Measurements from ENCODE around the gene ASXL1. TPM values are rescaled to one million over a fixed set of nuclear protein-coding genes. Genes with fewer than 3 reads are reported as not detected.

The ASXL1 gene
- total RNA-seq, 4 donors from 2014 or later = 69.2 to 139 (median 104) TPM

DNA sequence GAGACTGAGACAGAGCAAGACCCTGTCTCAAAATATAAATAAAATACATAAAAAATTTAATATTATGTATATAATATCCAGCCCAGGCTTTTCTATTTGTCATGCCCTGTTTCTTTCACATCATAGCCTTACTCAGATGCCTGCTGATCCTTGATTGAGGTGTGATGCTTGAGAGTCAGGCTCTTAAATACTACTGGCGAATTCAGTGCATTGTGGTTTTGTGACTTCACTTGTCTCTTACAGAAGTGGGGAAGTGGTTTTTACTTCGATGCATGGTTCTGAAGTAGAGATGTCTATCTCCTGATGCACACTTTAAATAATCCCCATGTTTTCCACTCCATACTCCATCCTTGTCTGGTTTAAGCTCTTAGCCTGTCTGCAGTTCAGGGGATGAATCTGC is 29.1 kb downstream of the ASXL1 start:
- TF ChIP-seq, protein P1, sequence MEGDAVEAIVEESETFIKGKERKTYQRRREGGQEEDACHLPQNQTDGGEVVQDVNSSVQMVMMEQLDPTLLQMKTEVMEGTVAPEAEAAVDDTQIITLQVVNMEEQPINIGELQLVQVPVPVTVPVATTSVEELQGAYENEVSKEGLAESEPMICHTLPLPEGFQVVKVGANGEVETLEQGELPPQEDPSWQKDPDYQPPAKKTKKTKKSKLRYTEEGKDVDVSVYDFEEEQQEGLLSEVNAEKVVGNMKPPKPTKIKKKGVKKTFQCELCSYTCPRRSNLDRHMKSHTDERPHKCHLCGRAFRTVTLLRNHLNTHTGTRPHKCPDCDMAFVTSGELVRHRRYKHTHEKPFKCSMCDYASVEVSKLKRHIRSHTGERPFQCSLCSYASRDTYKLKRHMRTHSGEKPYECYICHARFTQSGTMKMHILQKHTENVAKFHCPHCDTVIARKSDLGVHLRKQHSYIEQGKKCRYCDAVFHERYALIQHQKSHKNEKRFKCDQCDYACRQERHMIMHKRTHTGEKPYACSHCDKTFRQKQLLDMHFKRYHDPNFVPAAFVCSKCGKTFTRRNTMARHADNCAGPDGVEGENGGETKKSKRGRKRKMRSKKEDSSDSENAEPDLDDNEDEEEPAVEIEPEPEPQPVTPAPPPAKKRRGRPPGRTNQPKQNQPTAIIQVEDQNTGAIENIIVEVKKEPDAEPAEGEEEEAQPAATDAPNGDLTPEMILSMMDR (IDR thresholded peaks at IDR 0.05) = no peak
- no peak for ATAC-seq (ENCODE audit: low FRiP score)

DNA sequence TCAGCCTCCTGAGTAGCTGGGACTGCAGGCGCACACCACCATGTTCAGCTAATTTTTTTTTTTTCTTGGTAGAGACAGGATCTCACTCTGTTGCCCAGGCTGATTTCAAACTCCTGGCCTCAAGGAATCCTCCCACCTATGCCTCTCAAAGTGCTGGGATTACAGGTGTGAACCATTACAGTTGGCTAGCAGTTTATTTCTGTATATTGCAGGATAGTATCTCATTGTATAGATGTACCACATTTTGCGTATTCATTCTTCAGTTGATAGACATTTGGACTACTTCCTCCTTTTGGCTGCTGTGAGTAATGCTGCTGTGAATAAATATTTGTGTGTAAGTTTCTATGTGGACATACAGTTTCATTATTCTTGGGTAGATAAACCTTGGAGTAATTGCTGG is 32.9 kb downstream of the ASXL1 start:
- no peak for ATAC-seq (ENCODE audit: low FRiP score)
- TF ChIP-seq, protein P1 (IDR thresholded peaks at IDR 0.05) = no peak
- DNase-seq (ENCODE audit: low spot score) = no peak

More for the DNA sequence above, 29.1 kb downstream of the ASXL1 start:
- no peak for DNase-seq (ENCODE audit: low spot score)

DNA sequence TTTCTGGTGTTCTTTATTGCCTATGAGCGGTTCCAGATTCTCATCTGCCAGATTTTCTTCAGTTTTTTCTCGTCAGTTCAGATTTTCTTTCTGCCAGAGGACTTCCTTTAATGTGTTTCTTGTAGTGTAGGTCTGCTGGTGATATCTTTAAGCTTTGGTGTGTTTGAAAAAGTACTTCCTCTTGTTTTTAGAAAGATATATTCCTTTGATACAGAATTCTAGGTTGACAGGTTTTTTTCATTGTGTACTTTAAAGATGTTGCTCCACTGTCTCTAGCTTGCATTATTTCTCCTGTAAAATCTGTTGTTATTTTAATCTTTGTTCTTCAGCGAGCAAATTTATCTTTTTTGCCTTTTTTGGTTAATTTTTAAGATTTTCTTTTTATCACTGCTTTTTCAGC is 36.9 kb downstream of the ASXL1 start:
- TF ChIP-seq, protein P1 (IDR thresholded peaks at IDR 0.05) = no peak
- DNase-seq (ENCODE audit: low spot score) = no peak
- ATAC-seq (ENCODE audit: low FRiP score) = no peak

DNA sequence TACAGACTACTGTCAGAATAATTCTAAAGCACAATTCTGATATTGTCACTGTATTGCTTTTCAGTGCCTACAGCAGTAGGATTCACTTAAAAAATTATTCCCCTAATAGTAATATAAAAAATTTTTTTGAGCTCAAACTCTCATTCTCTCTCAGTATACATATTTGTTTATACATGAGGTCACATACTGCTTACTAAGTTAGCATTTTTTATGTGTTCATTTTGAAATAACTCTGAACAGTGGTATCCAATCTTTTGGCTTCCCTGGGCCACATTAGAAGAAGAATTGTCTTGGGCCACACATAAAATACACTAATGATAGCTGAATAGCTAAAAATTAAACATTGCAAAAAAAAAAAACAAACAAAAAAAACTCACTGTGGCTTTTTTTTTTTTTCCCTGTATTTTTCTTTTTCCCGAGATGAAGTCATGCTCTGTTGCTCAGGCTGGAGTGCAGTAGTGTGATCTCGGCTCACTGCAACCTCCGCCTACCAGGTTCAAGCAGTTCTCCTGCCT is 38.6 kb downstream of the ASXL1 start:
- DNase-seq (ENCODE audit: low spot score) = no peak
- ATAC-seq (ENCODE audit: low FRiP score) = no peak
- TF ChIP-seq, protein P1 (IDR thresholded peaks at IDR 0.05) = no peak

DNA sequence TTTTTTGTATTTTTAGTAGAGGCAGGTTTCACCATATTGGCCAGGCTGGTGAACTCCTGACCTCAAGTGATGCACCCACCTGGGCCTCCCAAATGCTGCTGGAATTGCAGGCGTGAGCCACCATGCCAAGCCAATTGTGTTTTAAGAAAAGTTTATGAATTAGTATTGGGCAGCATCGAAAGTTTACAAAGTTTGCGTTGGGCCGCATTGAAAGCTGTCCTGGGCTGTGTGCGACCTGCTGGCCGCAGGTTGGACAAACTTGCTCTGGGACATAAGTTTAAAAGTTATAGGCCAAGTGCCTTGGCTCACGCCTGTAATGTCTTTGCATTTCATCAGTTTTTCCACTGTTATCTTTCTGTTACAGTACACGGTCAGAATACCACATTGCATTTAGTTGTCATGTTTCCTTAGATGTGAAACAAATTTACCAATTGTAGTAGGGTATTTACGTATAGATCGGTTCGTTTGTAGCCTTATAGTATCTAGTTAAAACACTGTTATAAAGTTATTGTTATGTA is 39.5 kb downstream of the ASXL1 start:
- TF ChIP-seq, protein P1 (IDR thresholded peaks at IDR 0.05) = no peak
- DNase-seq (ENCODE audit: low spot score) (no peak), ATAC-seq (ENCODE audit: low FRiP score) (no peak)

DNA sequence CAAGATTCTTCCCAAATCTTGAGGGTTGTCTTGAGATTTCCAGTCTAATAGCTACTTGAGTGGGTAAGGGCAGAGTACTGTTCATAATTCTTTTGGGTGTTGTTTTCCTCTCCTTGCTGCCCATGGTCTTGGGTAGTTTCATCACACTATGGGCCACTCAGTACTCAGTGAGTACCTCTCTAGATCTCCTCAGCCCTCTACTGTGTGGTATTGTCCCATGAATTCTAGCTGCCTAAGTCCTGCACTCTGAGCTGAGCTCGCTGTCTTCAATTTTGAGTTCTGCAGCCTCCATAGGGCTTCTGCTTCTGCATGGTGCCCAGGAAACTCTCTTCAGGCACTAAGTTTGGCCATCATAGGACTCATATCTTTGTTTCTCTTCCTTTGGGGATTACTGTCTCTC is 42.3 kb downstream of the ASXL1 start:
- no peak for ATAC-seq (ENCODE audit: low FRiP score)
- no peak for DNase-seq (ENCODE audit: low spot score)
- TF ChIP-seq, protein P1 (IDR thresholded peaks at IDR 0.05) = no peak

DNA sequence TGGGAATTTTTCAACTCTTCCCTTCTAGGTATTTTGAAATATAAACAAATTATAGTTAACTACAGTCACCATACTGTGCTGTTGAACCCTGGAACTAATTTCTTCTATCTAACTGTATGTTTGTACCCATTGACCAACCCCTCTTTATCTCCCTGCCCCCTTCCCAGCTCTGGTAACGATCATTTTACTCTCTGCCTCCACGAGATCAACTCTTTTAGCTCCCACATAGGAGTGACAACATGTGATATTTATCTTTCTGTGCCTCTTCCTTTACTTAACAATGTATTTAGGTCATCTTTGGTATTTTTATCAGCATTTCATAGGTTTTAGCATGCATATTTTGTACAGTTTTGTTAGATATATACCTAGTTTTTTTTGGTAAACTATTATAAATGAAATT is 45.9 kb downstream of the ASXL1 start:
- no peak for ATAC-seq (ENCODE audit: low FRiP score)
- no peak for DNase-seq (ENCODE audit: low spot score)
- TF ChIP-seq, protein P1 (IDR thresholded peaks at IDR 0.05) = no peak

Data from omental fat pad (tissue), 4 donors.